K562 (cell line): ENCODE measurements around the gene MBD4. TPM values are rescaled to one million over a fixed set of nuclear protein-coding genes. Genes with fewer than 3 reads are reported as not detected.

ENCODE experiments used
- ASH1L ChIP-seq: fragments of 450-650 bp; IDR thresholded peaks from 2 replicates; pipeline ENCODE4 v1.6.1; 2018; ENCODE audit warnings: borderline replicate concordance, mild to moderate bottlenecking, low read depth; ENCODE audit not compliant: partially characterized antibody
- ATF3 ChIP-seq, 2 experiments: fragments of 450-650 bp in 1 of 2; sonication (generic) in 1 of 2; formaldehyde crosslinking in 1 of 2; IDR thresholded peaks in 1 of 2; conservative IDR thresholded peaks in 1 of 2; 2 replicates each; pipeline versions ENCODE4 v1.6.1 to v1.8.1; 2016 to 2023; ENCODE audit warnings: mild to moderate bottlenecking in 2 of 2, moderate library complexity in 2 of 2, inconsistent platforms in 1 of 2, missing genetic modification reagents in 1 of 2
- MBD2 ChIP-seq: sonication (generic); IDR thresholded peaks from 2 replicates; pipeline ENCODE4 v1.6.1; 2016; ENCODE audit warnings: low read depth, borderline replicate concordance
- MEF2D ChIP-seq: conservative IDR thresholded peaks from 2 replicates; pipeline ENCODE4 v1.6.1; 2016; ENCODE audit warnings: low read depth, missing genetic modification characterization, missing compliant biosample characterization
- NBN ChIP-seq: fragments of 450-650 bp; IDR thresholded peaks from 2 replicates; pipeline ENCODE4 v1.6.1; 2016; ENCODE audit warnings: low read depth, mild to moderate bottlenecking
- POLR2G ChIP-seq: fragments of 200-400 bp; formaldehyde crosslinking; IDR thresholded peaks from 2 replicates; pipeline ENCODE4 v1.6.1; 2017; ENCODE audit warnings: low read depth, mild to moderate bottlenecking, antibody characterized with exemption, low read length, moderate library complexity
- RBBP5 ChIP-seq: fragments of 200-600 bp; sonication (generic); IDR thresholded peaks from 2 replicates; pipeline ENCODE4 v1.6.1; 2012; ENCODE audit warnings: borderline replicate concordance, mild to moderate bottlenecking, low read length, control low read depth, inconsistent platforms; ENCODE audit not compliant: insufficient read depth, poor library complexity, severe bottlenecking
- SOX6 ChIP-seq: fragments of 450-650 bp; IDR thresholded peaks from 2 replicates; pipeline ENCODE4 v1.6.1; 2014; ENCODE audit warnings: mild to moderate bottlenecking
- STAT5A ChIP-seq: IDR thresholded peaks from 2 replicates; pipeline ENCODE4 v1.6.1; 2012; ENCODE audit warnings: low read length, inconsistent platforms, borderline replicate concordance
- ZBTB11 ChIP-seq, 3 experiments: fragments of 200-800 bp in 1 of 3; fragments of 250-450 bp in 1 of 3; fragments of 450-650 bp in 1 of 3; sonication (Bioruptor Pico) in 1 of 3; sonication (Bioruptor generic) in 1 of 3; formaldehyde crosslinking in 1 of 3; IDR thresholded peaks; 2 replicates each; pipeline versions ENCODE4 v1.6.1 to v1.8.0; 2016 to 2022; ENCODE audit warnings: mild to moderate bottlenecking in 2 of 3, missing genetic modification characterization in 2 of 3, missing compliant biosample characterization in 1 of 3, moderate library complexity in 1 of 3
- ZNF407 ChIP-seq: fragments of 450-650 bp; IDR thresholded peaks from 2 replicates; pipeline ENCODE4 v1.6.1; 2016; ENCODE audit warnings: low read depth
- ZNF584 ChIP-seq: fragments of 200-800 bp; sonication (Bioruptor generic); IDR thresholded peaks from 2 replicates; pipeline ENCODE4 v1.6.1; 2016; ENCODE audit warnings: low read depth, mild to moderate bottlenecking, missing genetic modification characterization, missing compliant biosample characterization
- polyA plus RNA-seq, 8 experiments: library from polyadenylated mRNA; depleted of rRNA in 4 of 8; stranded (reverse) in 5 of 8; unstranded in 3 of 8; fragments of >200 nt; fragmentation: Nextera tagmentation in 2 of 8; fragmentation: Illumina TruSeq in 1 of 8; extraction: Ambion mirVana in 2 of 8; extraction: Trizol in 1 of 8; gene quantifications; 2 replicates each; pipeline versions ENCODE4 v1.2.1 to v1.2.3, GENCODE V29; 2011 to 2014; ENCODE audit warnings: inconsistent platforms in 1 of 8, missing spikeins in 1 of 8
- total RNA-seq, 7 experiments: library from RNA; depleted of rRNA in 6 of 7; stranded (reverse); fragments of >200 nt in 6 of 7; fragmentation: Illumina TruSeq in 2 of 7; extraction: Trizol in 2 of 7; gene quantifications; 2 replicates each; pipeline versions ENCODE4 v1.2.1 to v1.2.3, GENCODE V29; 2011 to 2021; ENCODE audit warnings: low replicate concordance in 1 of 7

The MBD4 gene
- total and polyA plus RNA-seq, 9 of the 15 experiments (the other 6 are each of a cell fraction or from before 2014, with no cell fraction given), result 13.3 to 63.9 (median 39.0) TPM

GRCh38 chr3:129413687-129414506 lies 25.9 kb downstream of the MBD4 start (continued):
- TF ChIP-seq ZNF407, result no peak
- TF ChIP-seq ATF3 (IDR thresholded peaks at IDR 0.05), result peak; percentile 89
- TF ChIP-seq ATF3 (CRISPR knock-in tag; conservative IDR thresholded peaks at IDR 0.05), result peak; percentile 87
- TF ChIP-seq ZBTB11 (CRISPR knock-in tag; IDR thresholded peaks at IDR 0.05), result 0 out of 6 replicates have a peak, but pooled peaks of 1 of the 3 experiments have one; percentile 15
- no peak for TF ChIP-seq ZNF584 (CRISPR knock-in tag)
- peak; percentile 22; the same call in 1 of the 2 replicates for TF ChIP-seq MBD2
- TF ChIP-seq SOX6, result peak; percentile 9; the same call in 1 of the 2 replicates
- no peak for TF ChIP-seq ASH1L
- TF ChIP-seq POLR2G, result no peak
- TF ChIP-seq MEF2D (tag), result 0 out of 2 replicates have a peak, but pooled peaks have one; percentile 52
- TF ChIP-seq NBN, result peak; percentile 30; the same call in 1 of the 2 replicates
- TF ChIP-seq STAT5A, result peak; percentile 71
- peak; percentile 40 for TF ChIP-seq RBBP5
